MCF 10A (cell line): ENCODE measurements around the gene GNAO1. TPM values are rescaled to one million over a fixed set of nuclear protein-coding genes. Genes with fewer than 3 reads are reported as not detected.

Experiments used
- BruUV-seq: library from RNA; stranded (reverse); fragments of 400-500 nt; replicated peaks from 2 replicates; lab custom pipeline; 2021; lab: Mats Ljungman, UMichigan
- CTCF ChIA-PET: fragments of 300-600 bp; sonication (Branson Sonifier 250); formaldehyde crosslinking; extraction: SDS; loops from one replicate; lab custom pipeline; 2021; ENCODE audit warnings: antibody characterized with exemption, inconsistent platforms; lab: Yijun Ruan, JAX
- POLR2A ChIA-PET: fragments of 300-600, 350-650 bp; sonication (Branson Sonifier 250); formaldehyde crosslinking; extraction: SDS; loops from one replicate; lab custom pipeline; 2020; ENCODE audit warnings: antibody characterized with exemption, inconsistent platforms; lab: Yijun Ruan, JAX
- DNase-seq: peaks from one replicate; pipeline ENCODE4 v3.0.0-alpha.2; 2018; ENCODE audit not compliant: unreplicated experiment
- H3K27ac Mint-ChIP-seq: one replicate; pipeline ENCODE4 v1.8.0; 2022; ENCODE audit warnings: mild to moderate bottlenecking, low read depth, mixed read lengths; ENCODE audit not compliant: unreplicated experiment
- H3K27me3 Mint-ChIP-seq: one replicate; pipeline ENCODE4 v1.8.0; 2022; ENCODE audit warnings: mixed read lengths; ENCODE audit not compliant: insufficient read depth, unreplicated experiment
- H3K36me3 Mint-ChIP-seq: one replicate; pipeline ENCODE4 v1.8.0; 2022; ENCODE audit warnings: mild to moderate bottlenecking, moderate library complexity, mixed read lengths; ENCODE audit not compliant: insufficient read depth, unreplicated experiment
- H3K4me1 Mint-ChIP-seq: one replicate; pipeline ENCODE4 v1.8.0; 2022; ENCODE audit warnings: mixed read lengths; ENCODE audit not compliant: insufficient read depth, unreplicated experiment
- H3K4me3 Mint-ChIP-seq: one replicate; pipeline ENCODE4 v1.8.0; 2022; ENCODE audit warnings: mild to moderate bottlenecking, moderate library complexity, mixed read lengths; ENCODE audit not compliant: unreplicated experiment
- H3K9me3 Mint-ChIP-seq: one replicate; pipeline ENCODE4 v1.8.0; 2022; ENCODE audit warnings: mixed read lengths; ENCODE audit not compliant: unreplicated experiment
- intact Hi-C: fragments of 100-400 bp; cut with micrococcal nuclease; formaldehyde crosslinking; loops from 2 replicates; pipeline ENCODE4 v1.14.1; 2022
- total RNA-seq: library from RNA; stranded (reverse); gene quantifications from 2 replicates; pipeline ENCODE4 v1.2.3, GENCODE V29; 2022
- TF ChIP-seq, protein P1 (sequence below): fragments of 200-600 bp; IDR thresholded peaks from one replicate; pipeline ENCODE4 v1.8.0; 2022; ENCODE audit warnings: antibody characterized with exemption, mild to moderate bottlenecking; ENCODE audit not compliant: unreplicated experiment

The GNAO1 gene
- total RNA-seq, 1 experiment from 2014 or later = 0.44 TPM

DNA sequence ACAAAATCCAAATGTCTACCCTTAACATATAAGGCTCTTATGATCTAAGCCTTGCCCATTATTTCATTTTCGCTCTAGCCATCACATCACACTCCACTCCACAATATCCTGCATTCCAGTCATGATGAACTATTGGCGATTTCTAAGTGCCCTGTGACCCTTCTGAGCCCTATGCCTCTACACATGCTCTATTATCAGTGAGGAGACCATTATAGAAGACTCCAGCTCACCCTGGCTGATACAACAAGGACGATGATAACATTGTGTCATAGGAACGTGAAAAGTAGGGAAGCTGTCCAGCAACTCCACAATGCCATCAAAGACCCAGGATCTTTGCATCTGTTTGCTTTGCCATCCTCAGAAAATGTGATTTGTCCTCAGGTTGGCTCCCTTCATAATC, 29.6 kb upstream of the GNAO1 start:
- no peaks in the 10 kb centered on the region for H3K4me1 Mint-ChIP-seq
- no peak for DNase-seq
- TF ChIP-seq, protein P1, sequence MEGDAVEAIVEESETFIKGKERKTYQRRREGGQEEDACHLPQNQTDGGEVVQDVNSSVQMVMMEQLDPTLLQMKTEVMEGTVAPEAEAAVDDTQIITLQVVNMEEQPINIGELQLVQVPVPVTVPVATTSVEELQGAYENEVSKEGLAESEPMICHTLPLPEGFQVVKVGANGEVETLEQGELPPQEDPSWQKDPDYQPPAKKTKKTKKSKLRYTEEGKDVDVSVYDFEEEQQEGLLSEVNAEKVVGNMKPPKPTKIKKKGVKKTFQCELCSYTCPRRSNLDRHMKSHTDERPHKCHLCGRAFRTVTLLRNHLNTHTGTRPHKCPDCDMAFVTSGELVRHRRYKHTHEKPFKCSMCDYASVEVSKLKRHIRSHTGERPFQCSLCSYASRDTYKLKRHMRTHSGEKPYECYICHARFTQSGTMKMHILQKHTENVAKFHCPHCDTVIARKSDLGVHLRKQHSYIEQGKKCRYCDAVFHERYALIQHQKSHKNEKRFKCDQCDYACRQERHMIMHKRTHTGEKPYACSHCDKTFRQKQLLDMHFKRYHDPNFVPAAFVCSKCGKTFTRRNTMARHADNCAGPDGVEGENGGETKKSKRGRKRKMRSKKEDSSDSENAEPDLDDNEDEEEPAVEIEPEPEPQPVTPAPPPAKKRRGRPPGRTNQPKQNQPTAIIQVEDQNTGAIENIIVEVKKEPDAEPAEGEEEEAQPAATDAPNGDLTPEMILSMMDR = no peak
- H3K27me3 Mint-ChIP-seq = peaks cover 2% of the 10 kb centered on the region
- POLR2A ChIA-PET = no interaction called here
- no TSS peak for BruUV-seq
- H3K9me3 Mint-ChIP-seq = no peaks in the 10 kb centered on the region
- no peaks in the 10 kb centered on the region for H3K36me3 Mint-ChIP-seq
- intact Hi-C loops = no loop called here
- CTCF ChIA-PET = interaction anchor here (2.0 kb wide), 1 partner anchor 157 kb away, joined by 4 read pairs; no protein-coding TSS in a partner anchor
- no peak overlapping the region for H3K4me3 Mint-ChIP-seq
- H3K27ac Mint-ChIP-seq = no peak overlapping the region

DNA sequence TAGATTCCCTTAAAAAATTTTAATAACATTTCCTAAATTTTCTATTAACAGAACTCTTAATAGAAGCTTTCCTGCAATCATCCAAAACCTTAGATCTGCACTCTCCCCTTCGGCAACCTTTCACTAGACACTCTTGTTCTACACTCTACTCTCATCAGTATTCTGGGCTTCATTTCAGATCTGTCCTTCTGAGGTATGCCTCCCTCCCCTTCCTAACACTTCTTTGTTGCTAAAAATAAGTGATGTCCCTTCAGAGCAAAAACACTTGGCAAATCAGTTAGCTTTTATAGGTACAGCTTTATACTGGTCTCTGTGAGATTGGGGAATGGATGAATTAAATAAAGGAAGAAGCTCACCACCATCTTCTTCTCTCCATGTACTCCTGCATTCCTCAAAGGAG, 28.2 kb upstream of the GNAO1 start:
- Mint-ChIP-seq H3K9me3 (no peaks in the 10 kb centered on the region), H3K27me3 (peaks cover 16% of the 10 kb centered on the region), H3K4me1 (no peaks in the 10 kb centered on the region), H3K36me3 (no peaks in the 10 kb centered on the region), H3K27ac (no peak overlapping the region), H3K4me3 (no peak overlapping the region)
- TF ChIP-seq, protein P1 = no peak
- CTCF ChIA-PET = interaction anchor here (0.6 kb wide), 1 partner anchor 992 kb away, joined by 3 read pairs; no protein-coding TSS in a partner anchor
- BruUV-seq = no TSS peak
- DNase-seq = no peak
- POLR2A ChIA-PET = no interaction called here
- intact Hi-C loops = no loop called here

DNA sequence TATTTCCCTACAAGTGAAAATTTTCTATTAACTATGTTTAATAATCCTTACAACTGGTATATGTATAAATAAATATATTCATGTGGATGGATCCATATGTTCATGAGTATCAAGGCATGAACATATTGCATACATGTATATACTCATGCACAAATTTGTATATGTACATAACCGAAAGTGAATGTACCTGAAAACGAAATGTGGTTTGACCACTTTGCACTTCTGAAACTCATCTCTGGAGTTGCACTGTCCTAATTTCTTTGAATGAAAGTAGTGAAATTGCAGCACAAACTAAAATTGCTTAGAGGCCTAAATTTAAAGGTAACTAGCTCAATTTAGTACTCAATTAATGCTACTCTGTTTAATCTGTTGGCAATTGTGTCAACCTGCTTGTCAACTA, 27.4 kb upstream of the GNAO1 start:
- H3K4me1 Mint-ChIP-seq = no peaks in the 10 kb centered on the region
- DNase-seq = no peak
- CTCF ChIA-PET = interaction anchor here (1.1 kb wide), 1 partner anchor 155 kb away, joined by 4 read pairs; no protein-coding TSS in a partner anchor
- H3K27me3 Mint-ChIP-seq = peaks cover 20% of the 10 kb centered on the region
- no peak overlapping the region for H3K27ac Mint-ChIP-seq
- BruUV-seq = no TSS peak
- intact Hi-C loops = no loop called here
- H3K36me3 Mint-ChIP-seq = no peaks in the 10 kb centered on the region
- H3K4me3 Mint-ChIP-seq = no peak overlapping the region
- TF ChIP-seq, protein P1 = no peak
- POLR2A ChIA-PET = interaction anchor here (0.8 kb wide), 1 partner anchor 14 kb away, joined by 3 read pairs; no protein-coding TSS in a partner anchor
- no peaks in the 10 kb centered on the region for H3K9me3 Mint-ChIP-seq

DNA sequence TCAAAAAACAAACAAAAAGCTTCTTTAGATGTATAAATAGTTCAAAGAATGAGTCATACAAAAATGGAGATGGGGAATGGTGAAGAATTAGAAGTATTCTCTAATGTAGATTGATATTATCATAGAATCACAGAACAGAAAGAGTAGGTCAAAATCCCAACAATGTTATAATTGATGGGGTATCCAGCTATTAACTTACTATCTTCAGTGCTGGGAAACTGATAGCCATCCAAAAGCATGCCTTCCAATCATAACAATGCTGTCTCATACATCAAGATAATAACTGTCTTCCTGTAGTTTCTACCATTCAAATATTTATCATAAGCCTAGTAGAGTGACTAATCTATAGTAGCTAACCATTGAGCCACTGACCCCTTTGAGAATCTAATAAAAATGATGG, 26.7 kb upstream of the GNAO1 start:
- H3K4me3 Mint-ChIP-seq = no peak overlapping the region
- H3K4me1 Mint-ChIP-seq = no peaks in the 10 kb centered on the region
- no peak for DNase-seq
- no peaks in the 10 kb centered on the region for H3K36me3 Mint-ChIP-seq
- ChIA-PET POLR2A (interaction anchor here (0.5 to 0.8 kb wide), 2 partner anchors 15 to 139 kb away, joined by 3 read pairs; no protein-coding TSS in a partner anchor), CTCF (interaction anchor here (1.1 kb wide), 1 partner anchor 154 kb away, joined by 4 read pairs; no protein-coding TSS in a partner anchor)
- TF ChIP-seq, protein P1 = no peak
- intact Hi-C loops = no loop called here
- BruUV-seq = no TSS peak
- peaks cover 20% of the 10 kb centered on the region for H3K27me3 Mint-ChIP-seq
- no peak overlapping the region for H3K27ac Mint-ChIP-seq
- H3K9me3 Mint-ChIP-seq = no peaks in the 10 kb centered on the region
